ENCODE data around the gene PRCD.

GRCh38 chr17:76500074-76500746, 39.6 kb upstream of the PRCD start:
- TF ChIP-seq CTCF (IDR thresholded peaks at IDR 0.05) = no peak
- no peak for TF ChIP-seq POLR2A (IDR thresholded peaks at IDR 0.05)
